HG02623 (cell line): ENCODE data around the gene EEPD1.

Experiments
- ATAC-seq: cut with Tn5 transposase; IDR thresholded peaks from one replicate; pipeline ENCODE4 v1.9.1; 2021; ENCODE audit warnings: moderate library complexity; ENCODE audit not compliant: unreplicated experiment

Gene EEPD1

DNA sequence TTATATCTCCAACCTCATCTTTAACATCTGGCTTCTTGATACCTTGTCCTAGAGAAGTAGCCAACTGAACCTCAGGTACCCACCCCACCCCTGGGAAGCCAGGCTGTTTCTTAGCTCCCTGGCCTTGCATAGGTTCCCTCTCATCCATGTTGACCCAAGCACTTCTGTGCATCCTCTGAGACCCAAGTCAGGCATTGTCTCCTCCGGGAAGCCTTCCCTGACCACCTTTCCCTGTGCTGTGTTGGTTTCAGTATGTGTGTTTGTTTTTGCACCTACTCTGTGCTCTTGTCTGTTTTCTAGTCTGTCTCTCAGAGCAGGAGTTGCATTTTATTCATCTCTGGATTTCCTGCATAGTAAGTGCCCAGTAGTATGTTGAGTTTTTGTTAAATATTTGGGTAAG is 143.2 kb downstream of the EEPD1 start:
- ATAC-seq: no peak

DNA sequence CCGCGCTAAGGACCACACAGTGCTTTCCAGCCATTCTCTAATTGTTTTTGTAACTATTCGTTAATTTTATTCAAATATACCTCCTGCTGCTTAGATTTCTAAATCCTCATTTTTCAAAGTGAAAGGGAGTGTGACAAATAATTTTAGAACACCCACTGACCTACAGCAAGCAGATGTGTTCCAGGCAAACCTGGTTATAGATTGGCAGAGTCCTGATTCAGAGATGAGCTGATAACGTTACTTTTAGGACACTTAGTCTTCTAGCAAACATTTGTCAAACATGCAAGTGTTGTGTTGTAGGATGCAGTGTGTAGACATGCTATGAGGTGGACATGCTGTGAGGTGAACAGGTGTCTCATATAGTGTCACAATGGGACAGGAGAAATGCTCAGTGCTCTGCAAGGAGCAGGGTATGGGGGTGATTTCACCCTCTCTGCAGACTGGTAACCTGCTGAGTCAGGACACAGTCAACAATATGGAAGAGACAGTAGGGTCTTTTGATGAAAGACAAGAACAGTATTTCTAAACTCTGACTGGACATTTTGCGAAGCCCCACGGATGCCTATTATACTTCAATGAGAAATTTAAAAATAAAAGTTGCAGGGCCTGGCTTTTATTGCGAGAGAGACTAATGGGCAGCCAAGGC is 144.4 kb downstream of the EEPD1 start:
- no peak for ATAC-seq

DNA sequence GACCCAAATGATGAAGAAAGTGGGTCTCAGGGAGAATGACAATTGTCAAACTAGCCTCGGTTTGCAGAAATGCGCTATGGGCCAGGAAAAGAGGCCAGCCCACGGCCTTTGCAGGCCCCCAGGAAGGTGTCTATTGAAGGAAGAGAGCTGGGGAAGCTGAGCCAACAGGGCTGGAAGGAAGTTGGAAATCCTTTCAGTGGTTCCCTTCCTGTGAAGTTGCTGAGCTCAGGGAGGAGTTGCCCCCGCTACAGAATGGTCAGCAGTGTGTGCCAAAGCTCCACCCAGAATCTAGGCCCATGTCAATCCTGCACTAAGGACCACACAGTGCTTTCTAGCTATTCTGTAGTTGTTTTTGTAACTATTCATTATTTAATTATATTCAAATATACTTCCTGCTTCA is 145.1 kb downstream of the EEPD1 start:
- no peak for ATAC-seq

DNA sequence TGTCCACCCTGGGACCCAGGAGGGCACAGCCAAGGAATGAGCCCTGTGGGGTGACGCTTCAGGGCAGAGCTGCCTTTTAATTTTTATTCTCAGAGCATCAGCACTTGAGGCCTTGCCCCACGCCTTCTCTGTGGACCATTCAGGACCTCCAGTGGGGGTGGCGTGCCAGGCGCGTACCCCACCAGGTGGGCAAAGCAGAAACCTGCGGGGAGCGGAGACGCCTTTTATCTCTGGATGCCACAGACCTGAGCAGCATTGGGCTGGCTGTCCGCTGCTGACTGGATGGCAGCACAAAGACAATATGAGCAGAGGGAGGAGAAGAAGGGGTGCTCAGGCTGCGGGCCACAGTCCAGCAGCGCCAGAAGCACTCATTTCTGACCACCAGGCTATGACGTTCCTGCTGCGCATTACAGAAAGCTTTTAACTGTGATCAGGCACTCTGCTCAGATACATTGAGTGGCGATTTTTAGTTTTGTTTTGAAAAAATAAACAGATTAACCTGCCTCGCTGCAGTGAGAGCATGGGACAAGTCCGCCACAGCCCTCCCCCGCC is 146.2 kb downstream of the EEPD1 start:
- ATAC-seq: no peak

DNA sequence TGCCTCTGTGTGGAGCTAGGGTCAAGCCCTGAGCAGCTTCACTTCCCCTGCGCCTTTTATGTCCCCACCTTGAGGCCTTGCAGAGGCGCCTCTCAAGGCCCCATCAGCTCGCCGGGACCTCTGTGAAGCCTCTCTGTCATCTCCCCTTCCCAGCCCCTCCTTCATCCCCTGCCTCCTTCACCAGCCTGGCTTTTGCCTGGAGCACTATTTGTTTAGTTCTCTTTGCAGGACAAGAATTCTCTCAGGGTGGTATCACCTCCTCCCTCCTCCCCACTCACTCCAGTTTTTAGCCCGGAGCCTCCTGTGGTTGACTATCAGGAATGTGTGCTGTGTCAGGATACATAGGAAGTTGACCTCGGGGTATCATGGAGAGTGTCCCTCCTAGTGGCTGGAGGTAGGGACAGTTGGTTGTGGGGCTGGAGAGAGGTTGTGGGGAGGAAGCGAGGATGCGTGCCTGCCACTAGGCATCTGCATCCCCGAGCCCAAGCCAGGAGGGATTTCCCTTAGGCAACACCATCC is 146.8 kb downstream of the EEPD1 start:
- no peak for ATAC-seq

DNA sequence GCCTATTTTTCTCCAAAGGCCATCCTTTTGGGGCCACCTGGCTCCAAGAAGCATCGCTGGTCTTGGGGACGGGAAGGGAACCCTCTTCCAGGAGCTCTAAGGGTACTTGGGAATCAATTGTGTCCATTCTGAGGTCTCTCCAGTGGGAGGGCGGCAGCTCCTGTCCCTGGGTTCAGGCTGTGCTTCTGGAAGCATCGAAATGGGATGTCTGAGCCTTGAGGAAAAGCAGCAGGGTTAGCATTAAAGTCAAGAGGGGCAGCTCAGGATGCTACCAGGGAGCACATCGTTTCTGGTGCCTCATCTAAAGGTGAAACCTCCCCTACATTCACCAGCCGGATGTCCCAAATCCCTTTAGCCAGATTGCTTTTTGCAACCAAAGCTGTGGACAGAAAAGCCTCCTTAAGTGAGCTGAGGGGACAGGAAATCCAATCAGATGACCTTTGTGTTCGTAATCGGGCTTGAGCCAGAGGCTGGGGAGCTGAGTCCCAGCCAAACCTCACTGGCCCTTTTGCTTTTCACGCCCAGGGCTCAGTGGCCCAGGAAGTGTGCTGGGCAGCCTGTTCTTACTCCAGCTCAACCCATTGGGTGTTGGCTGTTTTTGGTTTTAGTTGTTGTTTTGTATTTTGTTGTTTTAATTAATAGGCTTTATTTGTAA is 147.8 kb downstream of the EEPD1 start:
- no peak for ATAC-seq

DNA sequence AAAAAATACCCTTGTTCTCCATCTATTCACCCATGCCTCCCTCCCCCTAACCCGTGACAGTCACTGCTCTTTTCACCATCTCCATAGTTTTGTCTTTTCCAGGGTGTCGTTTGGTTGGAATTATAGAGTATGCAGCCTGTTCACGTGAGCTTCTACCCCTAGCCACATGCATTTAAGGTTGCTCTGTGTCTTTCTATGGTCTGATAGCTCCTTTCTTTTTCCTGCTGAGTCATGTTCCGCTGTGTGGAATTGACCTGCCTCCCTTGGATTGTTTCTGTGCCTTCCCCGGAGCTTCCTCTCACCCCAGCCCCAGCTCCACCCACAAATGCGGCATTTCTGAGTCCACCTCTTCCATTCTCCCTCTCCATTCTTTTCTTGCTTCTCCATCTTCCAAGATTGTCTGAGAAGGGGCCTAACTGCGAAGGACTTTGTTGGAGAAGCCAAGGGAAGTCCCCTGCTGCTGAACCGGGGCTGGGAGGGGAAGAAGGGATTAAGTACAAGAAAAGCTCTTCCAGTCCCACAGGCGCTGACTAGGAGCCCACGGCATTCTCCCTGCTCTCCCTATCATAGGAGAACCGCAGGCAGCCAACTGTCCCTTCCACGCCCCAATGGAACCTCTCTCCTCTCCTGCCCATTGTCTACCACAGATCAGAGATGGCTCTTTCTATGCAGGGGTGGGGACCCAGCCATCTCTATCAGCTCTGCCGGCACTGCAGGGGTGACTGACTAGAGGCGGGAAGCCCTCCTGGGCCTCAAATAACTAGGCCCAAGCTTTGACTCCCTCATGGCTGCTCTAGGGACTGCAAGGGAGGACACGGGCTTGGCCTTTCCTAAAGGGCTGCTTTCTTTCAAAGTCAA is 149.1 kb downstream of the EEPD1 start:
- ATAC-seq: no peak

DNA sequence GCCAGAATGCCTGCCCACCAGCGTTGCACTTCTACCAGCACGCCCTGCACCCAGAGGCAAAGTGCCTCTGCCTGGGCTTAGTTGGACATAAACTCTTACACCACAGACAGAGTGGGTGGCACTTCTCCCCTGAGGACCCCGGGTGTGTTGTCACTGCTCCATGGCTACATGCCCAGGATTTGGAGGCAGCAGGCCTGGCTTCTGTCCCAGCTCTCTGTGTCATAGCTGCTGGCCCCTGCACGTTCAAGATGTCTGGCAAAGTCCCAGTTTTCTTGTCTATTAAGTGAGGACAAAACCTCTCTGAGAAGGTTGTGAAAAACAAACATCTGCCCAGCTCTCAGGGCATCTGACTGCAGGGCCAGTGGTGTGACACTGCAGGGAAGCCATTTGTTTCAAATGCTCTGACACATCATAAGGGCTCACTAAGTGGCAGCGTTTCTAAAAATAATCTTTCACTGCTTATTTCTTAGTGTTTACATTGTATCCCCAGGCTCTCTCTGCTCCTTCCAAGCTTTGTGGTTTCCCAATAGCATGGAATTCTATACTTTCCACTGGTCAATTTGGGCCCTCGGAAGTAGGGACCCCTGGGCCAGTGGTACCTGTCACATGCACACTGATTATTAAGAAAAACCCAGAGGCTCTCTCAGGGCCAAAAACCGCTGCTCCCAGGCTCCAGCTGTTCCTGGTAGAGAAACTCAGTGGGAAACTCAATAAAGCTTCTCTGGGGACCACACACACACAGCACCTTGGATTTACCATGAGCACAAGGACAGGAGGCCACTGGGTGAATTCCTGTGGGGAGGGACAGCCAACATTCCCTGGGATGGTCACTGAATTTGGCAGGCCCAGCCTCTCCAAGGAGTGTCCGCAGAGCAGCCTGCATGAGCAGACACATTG is 150.4 kb downstream of the EEPD1 start:
- no peak for ATAC-seq

DNA sequence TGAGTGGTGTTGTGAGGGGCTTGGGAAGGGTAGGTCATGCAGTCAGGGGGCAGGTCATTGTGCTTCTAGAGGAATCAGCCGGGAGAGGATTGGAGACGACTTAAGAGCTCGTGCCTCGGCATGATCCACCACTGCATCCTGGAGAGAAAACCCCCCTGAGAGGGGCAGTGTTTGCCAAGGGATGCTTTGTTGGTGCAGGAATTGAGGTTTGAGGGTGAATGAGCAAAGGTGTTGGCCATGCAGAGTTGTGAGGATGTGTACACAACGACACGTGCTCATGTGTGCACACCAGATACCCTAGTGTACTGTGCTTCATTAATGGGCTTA is 151.0 kb downstream of the EEPD1 start:
- ATAC-seq: no peak

DNA sequence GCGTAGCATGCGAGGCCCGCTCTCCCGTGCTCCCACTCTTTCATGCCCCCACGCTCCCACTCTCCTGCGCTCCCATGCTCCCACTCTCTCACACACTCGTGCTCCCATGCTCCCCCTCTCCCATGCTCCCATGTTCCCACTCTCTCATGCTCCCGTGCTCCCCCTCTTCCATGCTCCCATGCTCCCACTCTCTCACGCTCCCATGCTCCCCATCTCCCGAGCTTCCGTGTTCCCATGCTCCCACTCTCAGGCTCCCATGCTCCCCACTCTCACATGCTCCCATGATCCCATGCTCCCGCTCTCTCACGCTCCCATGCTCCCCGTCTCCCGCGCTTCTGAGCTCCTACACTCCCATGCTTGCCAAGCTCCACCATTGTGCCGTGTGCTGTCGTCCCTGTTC is 152.2 kb downstream of the EEPD1 start:
- no peak for ATAC-seq

DNA sequence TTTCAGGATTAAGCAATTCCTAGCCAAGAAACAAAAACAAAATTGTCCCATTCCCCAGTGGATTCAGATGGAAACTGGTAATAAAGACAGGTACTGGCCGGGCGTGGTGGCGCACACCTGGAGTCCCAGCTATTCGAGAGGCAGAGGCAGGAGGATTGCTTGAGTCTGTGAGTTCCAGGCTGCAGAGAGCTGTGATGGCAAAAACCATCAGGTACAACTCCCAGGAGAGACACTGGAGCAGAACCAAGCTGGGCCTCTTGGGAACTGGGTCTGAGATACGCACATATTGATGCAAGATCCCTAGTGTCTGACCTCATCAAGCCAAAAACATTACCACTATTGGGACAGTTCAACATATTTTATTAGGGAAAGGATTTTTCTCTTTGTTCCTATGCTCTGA is 152.6 kb downstream of the EEPD1 start:
- ATAC-seq: no peak

DNA sequence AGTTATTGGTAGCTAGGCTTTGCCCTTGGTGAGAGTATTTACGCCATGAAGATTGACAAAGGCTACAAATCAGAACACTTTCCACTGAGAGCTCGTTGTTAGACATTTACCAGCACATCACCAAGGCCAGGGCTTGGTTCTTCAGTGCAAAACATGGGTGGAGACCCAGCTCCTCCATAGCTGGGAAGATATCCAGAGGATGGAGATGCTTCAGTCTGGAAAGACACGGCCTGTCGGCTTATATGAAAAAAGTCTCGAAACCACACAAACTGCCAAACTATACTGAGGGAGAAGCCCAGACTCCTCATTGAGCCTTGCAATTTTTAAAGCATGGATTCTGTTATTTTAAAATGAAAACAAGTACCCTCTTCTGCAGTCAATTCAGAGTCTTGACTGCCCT is 153.2 kb downstream of the EEPD1 start:
- ATAC-seq: no peak

DNA sequence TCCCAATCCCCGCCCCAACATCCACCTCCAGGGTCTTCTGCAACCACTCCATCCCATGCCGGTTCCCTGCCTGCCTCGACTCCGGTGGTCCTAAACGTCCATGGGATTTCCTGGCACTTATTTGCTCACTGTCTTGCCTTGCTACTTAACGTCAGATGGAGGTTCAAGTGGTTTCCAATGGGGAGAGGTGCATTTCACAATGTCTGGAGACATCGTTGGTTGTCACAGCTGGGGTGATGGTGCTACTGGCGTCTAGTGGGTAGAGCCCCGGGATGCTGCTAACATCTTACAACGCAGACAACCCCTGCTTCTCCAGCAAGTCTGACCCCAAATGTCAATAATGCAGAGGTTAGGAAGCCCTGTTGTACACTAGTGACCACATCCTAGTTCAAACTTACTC is 153.7 kb downstream of the EEPD1 start:
- ATAC-seq: no peak

DNA sequence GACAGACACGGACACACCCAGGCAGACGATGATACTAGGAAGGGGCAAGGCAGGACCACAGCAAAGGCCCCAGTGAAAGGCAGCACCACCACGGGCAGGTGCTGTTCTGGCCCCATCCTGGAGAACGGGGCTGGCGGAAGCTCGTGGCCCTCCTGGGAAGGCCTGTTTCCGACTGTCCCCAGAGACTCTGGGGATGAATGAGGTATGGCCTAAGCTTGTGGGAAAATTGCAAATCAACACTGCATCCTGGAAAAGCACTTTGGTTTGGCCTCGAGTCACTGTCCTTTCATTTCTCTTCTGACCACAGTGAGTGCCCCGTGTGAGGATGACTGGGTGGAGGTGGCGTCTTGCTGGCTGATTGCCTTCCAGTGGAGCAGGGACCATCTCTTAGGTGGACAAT is 155.0 kb downstream of the EEPD1 start:
- ATAC-seq: no peak

DNA sequence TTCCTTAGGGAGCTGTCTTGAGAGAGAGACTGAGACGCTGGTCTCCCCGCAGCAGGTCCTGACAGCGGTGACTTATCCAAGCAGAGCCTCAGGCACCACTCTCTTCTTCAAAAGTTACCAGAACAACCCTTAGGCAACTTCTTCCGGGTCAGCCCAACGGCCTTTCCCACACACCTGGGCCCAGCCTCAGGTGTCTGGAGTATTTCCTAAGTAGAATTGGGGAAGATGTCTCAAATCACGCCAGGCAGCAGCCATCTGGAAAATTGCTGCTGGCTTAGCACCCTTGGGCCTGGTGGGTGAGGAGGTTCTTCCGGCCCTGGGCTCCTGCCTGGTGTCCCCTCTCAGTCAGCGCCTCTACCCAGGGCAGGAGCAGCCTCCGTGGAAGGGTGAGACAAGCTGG is 156.2 kb downstream of the EEPD1 start:
- ATAC-seq: no peak

DNA sequence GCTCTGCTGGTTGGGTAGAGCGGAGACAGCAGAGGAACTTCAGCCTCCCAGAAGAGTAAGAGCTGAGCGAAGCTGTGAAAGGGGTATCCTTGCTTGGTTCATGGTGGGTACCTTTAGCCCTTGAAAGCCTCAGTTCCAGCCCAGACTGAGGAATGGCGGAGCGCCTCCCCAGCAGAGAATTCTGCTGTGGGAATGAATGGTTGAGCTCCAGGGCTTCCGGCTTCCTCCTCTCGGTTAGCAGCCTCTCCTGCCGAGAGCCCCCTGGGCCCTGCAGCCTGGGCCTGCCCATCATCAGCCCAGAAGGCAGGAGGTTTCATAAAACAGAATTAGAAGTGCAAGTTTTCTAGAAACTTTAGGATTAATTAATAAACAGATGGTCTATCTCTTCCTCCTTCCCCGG is 156.7 kb downstream of the EEPD1 start:
- ATAC-seq: no peak

DNA sequence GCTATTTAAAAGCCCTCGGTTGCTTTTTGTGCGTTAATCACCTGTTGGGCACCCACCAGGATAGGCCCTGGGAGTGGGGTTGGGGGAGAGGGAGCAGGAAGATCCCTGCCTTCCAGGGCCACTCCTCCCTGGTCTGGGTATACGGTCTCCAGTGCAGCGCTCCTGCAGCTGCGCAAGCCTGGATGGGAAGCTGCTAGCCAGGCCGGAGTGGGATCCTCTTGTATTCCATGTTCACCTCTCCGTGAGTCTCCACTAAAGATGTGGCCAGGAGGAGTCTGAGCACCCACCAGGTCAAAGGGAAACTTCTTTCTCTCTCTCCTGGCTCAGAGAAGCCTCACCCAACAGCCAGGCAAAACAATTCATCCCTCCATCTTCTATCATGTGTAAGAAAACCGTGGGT is 157.8 kb downstream of the EEPD1 start:
- ATAC-seq: no peak

DNA sequence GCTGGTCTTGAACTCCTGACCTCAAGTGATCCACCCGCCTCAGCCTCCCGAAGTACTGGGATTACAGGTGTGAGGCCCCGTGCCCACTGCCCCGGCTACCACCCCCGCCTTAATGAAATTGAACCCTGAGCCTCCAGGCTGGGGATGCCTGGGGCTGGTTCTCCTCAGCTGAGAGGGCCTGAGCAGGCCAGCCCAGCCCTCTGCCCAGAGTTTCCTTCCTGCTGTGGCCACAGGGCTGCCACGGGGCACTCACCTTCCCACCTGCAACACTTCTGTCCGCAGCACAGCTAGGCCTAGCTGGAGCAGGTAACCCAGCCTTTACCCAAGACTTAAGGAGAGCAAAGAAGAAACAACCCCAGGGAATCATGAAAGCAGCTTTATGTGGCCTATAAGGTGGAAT is 158.5 kb downstream of the EEPD1 start:
- no peak for ATAC-seq

DNA sequence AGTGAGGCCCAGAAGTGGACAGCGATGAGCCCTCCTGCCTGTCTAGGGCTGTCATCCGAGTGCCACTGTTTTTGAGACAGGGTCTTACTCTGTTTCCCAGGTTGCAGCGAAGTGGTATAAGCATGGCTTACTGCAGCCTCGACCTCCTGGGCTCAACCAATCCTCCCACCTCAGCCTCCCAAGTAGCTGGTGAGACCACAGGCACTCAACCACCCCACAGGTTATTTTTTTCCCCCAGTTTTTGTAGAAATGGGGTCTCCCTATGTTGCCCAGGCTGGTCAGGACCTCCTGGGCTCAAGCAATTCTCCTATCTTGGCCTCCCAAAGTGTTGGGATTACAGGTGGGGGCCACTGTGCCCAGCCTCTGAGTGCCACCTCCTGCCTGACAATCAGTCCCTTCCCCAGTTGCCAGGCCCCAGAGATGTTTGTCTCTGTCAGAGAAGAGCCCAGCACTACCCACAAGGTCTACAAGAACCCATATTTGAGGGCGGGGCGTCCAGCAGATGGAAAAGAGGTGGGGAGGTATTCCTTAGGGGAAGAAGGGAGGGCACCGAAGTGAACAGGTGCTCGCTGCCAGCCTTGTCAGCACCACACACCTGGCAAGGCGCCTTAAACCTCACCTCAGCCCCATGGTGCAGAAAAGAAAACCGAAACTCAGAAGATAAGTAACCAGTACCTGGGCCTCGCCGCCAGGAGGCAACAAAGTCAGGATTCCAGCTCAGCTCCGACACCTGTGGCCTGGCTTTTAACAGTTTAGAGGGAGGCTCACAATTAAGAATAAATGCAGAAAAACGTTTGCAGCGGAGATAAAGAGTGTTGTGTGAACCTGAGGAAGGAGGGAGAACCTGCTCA is 159.2 kb downstream of the EEPD1 start:
- no peak for ATAC-seq

DNA sequence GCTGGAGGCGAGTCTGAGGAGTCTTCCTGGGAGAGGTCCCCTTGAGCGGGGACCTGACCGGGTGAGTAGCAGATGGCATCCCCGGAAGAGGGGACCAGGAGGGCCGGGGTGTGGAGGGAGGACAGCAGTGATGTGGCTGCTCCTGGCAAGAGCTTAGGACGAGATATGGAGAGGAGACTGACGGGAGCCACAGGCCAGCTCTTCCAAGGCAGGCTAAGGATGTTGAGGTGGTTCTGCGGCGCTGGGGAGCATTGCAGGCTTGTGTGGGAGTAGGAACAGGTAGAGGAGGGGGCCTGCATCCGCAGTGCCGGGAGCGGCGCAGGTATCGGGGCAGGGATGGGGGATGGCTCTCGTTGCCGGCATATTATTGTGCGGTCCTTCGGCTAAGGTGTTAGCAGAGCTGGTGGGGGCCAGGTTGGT is 159.9 kb downstream of the EEPD1 start:
- ATAC-seq: no peak
